ENCODE data around the gene ANAPC2. TPM values are rescaled to one million over a fixed set of nuclear protein-coding genes. Genes with fewer than 3 reads are reported as not detected.

ANAPC2 gene
- total RNA-seq, 2 donors from 2014 or later, result 50.6 to 53.1 TPM

DNA sequence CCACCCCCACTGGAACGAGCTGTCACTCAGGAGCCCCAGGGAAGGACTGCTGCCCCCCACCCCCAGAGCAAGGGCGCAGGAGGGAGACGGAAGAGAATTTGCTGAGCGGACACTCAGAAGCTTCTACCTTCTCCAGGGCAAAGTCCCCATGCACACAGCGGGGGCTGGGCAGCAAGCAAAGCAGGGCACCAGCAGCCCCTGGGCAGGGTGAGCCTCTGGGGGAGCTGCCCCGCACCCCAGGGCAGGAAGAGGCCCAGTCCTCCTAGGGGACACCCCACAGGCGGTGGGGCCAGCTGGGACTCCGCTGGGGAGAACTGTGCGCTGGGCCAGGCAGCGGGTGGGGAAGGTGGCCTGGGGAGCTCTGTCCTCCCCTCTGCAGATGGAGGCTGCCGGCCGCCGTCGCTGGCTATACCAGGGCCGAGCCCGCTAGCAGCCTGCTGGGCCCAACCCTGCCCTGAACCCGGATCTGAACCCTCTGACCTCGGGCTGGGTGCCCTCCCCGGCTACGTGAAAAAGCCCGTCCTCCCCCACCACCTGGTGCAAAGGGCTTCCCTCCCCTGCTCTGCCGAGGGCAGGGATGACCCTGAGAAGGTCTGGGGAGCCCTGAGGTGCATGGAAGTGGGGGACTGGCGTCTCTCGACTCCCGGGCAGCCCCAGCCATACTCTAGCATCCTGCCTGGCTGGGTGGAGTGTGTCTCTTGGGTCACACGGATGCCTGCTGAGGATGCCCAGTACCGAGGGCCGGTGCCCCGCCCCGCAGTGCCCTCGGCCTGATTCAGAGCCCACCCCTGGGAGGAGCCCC, 41.7 kb upstream of the ANAPC2 start:
- no peak for ATAC-seq (replicated peaks)
- H3K4me3 Mint-ChIP-seq, result no peak overlapping the region
- H3K9me3 Mint-ChIP-seq, result no peaks in the 10 kb centered on the region
- peaks cover 5% of the 10 kb centered on the region for H3K4me1 Mint-ChIP-seq
- H3K27me3 Mint-ChIP-seq, result peaks cover 6% of the 10 kb centered on the region
- H3K36me3 Mint-ChIP-seq (ENCODE audit: low read depth), result no peaks in the 10 kb centered on the region
- no peak overlapping the region for H3K27ac Mint-ChIP-seq

DNA sequence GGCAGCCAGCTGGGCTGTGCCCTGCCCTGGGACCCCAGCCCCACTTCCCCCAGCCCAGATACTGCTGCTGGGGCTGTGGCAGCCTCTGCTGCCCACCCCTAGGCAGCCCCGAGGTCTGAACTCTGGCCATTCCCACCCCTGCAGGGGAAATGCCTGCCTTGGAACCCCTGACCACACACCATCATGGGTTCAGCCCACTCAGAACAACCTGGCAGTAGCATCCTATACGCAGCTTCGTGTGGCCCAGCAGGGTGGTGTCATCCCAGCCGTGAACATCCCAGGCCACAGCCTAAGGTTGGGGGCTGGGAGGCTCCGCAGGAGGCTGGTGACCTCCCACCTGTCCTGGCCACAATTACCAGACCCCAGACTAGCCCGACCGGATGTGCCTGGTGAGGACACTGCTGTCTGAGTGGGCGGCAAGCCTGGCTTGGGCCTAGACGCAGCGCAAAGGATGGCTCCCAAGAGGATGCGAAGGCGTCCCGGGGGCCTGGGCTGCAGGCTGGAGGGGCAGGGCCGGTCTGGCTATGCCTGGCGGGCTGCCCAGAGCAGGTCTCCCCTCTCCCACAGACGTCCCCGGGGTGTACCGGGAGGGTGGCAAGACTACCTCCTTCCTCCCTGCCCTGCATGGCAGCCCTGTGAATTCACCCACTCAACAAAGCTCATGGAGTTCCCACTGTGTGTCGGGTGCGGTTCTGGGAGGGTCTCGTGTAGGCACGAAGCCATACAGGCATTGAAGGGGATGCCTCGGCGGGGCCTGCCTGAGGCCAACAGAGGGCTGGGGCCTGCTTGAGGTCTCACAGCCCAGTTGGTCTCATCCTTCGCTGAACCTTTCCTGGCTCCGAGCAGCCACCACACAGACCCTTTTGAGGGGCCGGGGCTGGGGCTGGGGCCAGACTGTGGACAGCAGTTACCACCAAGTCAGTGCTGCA, 40.9 kb upstream of the ANAPC2 start:
- Mint-ChIP-seq H3K4me1 (peaks cover 5% of the 10 kb centered on the region), H3K9me3 (no peaks in the 10 kb centered on the region), H3K27ac (no peak overlapping the region), H3K4me3 (no peak overlapping the region), H3K36me3 (ENCODE audit: low read depth) (no peaks in the 10 kb centered on the region), H3K27me3 (peaks cover 3% of the 10 kb centered on the region)
- ATAC-seq (replicated peaks), result no peak

DNA sequence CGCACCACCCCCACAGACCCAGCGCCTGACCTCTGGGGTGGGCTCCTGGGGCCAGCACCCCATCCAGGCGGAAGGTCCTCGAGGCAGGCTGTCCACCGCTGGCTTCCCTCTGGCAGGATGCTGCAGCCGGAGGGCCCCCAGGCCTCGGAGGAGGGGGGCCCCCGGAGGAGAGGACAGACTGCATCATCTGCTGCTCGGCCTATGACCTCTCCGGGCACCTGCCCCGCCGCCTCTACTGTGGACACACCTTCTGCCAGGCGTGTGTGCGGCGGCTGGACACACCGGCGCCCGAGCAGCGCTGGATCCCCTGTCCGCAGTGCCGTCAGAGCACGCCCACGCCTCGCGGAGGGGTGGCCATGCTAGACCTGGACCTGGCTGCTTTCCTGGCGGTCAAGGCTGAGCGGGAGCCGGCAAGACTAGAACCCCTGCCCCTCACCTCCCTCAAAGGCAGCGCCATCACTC, 40.2 kb upstream of the ANAPC2 start:
- Mint-ChIP-seq H3K36me3 (ENCODE audit: low read depth) (no peaks in the 10 kb centered on the region), H3K27me3 (peaks cover 3% of the 10 kb centered on the region), H3K27ac (no peak overlapping the region), H3K4me3 (no peak overlapping the region), H3K9me3 (no peaks in the 10 kb centered on the region), H3K4me1 (peaks cover 5% of the 10 kb centered on the region)
- ATAC-seq (replicated peaks), result no peak

DNA sequence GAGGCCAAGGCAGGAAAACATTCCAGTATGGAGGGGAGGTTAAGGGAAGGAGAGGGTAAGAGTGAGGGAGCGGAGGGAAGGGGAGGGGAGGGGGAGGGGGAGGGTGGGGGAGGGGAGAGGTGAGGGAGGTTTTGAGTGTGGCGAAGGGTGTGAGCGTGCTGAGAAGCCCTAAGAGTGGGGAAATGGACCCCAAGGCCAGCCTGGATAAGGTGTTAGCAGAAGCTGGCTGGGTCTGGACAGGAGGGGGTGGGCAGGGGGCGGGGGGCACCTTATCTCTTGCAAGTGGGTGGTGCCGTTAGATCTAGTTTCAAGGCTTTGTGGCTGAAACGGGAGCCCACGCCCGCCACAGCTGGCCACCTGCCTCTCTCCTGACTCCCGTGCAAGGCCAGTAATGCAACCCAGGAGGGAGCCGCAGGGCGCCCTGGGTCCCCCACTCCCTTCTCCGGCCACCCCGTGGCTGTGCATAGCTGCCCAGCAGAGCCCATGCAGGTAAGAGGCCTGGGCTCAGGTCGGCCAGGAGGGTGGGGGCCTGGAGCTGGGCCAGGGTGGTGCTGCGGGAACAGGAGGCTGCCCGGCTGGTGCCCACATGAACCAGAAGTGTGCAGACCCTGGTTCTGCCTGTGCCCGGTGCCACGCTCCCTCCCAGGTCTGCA, 39.6 kb upstream of the ANAPC2 start:
- ATAC-seq (replicated peaks), result no peak
- H3K27me3 Mint-ChIP-seq, result peaks cover 3% of the 10 kb centered on the region
- H3K9me3 Mint-ChIP-seq, result no peaks in the 10 kb centered on the region
- H3K36me3 Mint-ChIP-seq (ENCODE audit: low read depth), result no peaks in the 10 kb centered on the region
- H3K4me3 Mint-ChIP-seq, result no peak overlapping the region
- H3K27ac Mint-ChIP-seq, result no peak overlapping the region
- peaks cover 5% of the 10 kb centered on the region for H3K4me1 Mint-ChIP-seq

DNA sequence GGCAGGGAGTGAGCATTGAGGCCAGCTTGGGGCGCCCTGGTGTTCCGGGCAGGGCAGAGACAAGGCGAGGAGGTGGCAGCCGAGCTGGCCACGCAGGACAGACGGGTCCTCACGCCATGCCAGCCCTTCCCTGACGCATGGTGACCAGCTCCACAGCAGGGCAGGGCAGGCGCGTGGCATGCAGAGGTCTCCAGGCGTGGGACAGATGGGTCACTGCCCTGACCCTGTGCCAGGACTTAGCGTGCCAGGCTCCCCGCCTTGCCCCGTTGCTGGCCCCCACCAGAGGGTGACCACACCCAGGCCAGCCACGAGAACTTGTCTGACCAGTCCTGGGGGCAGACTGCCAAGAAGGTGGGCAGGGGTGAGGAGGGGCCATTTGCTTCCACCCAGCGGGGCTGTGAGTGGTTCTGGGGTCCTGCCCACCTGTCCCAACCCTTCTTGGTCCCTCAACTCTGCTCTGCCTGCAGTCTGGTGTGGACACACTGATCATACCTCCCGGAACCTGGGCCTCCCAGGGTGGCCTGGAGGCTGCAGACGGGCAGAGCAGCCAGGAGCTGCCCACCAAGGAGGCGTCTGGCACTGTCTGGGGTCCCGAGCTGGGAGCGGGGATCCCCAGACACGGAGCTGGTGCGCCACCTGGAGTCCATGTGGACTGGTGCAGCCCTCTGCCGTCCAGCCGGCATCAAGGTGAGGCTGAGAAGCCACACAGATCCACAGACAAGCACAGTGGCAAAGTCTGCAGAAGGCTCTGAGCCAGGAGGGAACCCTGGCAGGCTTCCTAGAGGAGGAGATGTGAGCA, 38.9 kb upstream of the ANAPC2 start, which contains the start of gene RNF224:
RNF224 (plus strand) TSS at position 449 of the 799 bp plus-strand sequence. CDS start 834 bp downstream, outside the sequence.
- H3K27ac Mint-ChIP-seq, result no peak within 1 kb of the TSS
- H3K4me1 Mint-ChIP-seq, result peaks cover 5% of the 10 kb centered on the region
- ATAC-seq (replicated peaks), result peak; percentile 48
- H3K9me3 Mint-ChIP-seq, result no peaks in the 10 kb centered on the region
- no peaks in the 10 kb centered on the region for H3K36me3 Mint-ChIP-seq (ENCODE audit: low read depth)
- H3K4me3 Mint-ChIP-seq, result no peak within 1 kb of the TSS
- peaks cover 3% of the 10 kb centered on the region for H3K27me3 Mint-ChIP-seq

DNA sequence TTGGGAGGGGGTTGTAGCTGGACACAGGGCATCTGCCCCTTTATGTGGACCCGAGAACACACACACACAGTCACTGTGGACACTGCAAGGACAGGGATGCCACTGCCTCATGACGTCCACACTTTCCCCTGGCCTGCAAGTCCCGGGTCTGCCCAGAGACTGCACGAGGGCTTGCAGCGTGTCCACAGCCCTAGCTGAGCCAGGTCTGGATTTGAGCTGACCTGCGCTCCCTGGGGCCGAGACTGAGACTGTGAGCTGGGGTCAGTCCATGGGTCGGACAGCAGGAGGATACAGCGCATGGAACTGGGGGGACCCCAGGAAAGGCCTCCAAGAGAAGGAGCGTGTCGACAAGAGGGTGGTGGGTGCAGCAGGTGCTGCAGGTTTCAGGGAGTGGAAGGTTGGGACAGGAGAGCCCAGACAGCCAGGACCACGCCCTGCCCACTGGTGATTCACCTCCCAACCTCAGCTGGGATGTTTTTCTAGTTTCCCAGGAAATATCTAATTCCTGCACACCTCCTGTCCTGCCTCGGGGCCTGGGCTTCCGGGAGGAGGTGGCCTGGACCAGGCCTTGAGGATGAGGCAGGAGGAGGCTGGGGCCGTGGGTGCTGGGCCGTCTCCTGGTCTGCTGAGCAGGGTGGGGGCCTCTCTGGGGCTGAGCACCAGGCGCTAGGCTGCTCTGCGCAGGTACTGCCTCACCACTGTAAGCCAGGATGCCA, 38.1 kb upstream of the ANAPC2 start:
- Mint-ChIP-seq H3K27ac (no peak overlapping the region), H3K9me3 (no peaks in the 10 kb centered on the region), H3K4me1 (peaks cover 5% of the 10 kb centered on the region), H3K36me3 (ENCODE audit: low read depth) (no peaks in the 10 kb centered on the region), H3K4me3 (no peak overlapping the region), H3K27me3 (peaks cover 3% of the 10 kb centered on the region)
- no peak for ATAC-seq (replicated peaks)

DNA sequence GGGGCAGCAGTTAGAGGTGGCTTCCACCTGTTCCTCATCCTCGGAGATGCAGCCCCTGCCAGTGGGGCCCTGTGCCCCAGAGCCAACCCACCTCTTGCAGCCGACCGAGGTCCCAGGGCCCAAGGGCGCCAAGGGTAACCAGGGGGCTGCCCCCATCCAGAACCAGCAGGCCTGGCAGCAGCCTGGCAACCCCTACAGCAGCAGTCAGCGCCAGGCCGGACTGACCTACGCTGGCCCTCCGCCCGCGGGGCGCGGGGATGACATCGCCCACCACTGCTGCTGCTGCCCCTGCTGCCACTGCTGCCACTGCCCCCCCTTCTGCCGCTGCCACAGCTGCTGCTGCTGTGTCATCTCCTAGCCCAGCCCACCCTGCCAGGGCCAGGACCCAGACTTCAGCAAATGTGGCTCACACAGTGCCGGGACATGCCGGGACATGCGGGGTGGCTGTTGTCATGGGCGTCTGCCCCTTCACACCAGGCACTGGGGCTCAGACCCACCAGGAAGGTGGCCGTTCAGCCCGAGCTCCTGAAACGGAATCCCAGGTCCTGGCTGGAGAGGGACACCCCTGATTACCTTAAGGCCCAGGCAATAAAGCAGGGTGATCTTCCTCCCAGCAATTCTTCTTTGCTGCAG, 37.5 kb upstream of the ANAPC2 start:
- Mint-ChIP-seq H3K36me3 (ENCODE audit: low read depth) (no peaks in the 10 kb centered on the region), H3K27ac (no peak overlapping the region)

DNA sequence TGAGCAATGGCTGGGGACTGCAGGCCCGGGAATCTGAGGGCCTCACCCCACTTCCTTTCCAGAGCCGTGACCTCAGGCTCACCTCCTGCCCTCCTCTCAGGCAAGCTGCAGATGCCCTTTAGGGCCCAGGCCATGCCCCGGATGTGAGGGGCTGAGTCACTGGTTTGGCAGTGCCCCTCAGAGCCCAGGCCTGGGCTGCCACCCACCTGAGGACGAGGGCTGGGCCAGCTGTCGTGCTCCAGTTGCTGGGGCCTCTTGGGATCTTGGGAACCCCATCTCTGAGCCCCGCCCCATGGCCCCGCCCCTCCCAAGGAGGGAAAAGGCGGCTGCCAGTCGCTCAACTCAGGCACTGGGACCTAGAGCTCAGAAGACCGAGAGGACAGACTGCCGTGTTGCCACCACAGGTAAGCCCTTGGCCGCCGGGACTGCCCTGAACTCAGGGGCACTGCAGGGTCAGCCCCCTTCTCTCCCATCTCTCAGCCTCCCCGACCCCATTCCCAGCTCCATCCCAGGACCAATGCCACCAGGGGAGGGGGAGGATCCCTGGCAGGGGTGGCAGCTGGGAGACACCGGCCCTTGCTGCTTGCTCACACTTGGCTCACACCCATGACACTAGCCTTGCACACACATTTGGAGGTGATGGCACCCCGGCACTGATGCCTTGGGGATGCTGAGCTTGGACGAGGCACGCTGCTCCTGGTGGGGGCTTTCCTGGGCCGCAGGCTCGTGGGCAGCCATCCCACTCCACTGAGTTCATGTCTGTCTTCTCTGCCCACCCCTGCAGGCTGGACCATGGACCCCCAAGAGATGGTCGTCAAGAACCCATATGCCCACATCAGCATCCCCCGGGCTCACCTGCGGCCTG, 36.7 kb upstream of the ANAPC2 start, which contains the start of gene CYSRT1:
CYSRT1 (plus strand) TSS at position 345 of the 865 bp plus-strand sequence; CDS start at position 793, 448 bp downstream.
- Mint-ChIP-seq H3K27me3 (peaks cover 3% of the 10 kb centered on the region), H3K36me3 (ENCODE audit: low read depth) (no peaks in the 10 kb centered on the region), H3K9me3 (no peaks in the 10 kb centered on the region), H3K4me3 (peak within 1 kb of the TSS; percentile 71), H3K4me1 (peaks cover 5% of the 10 kb centered on the region), H3K27ac (no peak within 1 kb of the TSS)
- no peak for ATAC-seq (replicated peaks)

More for the DNA sequence above, 37.5 kb upstream of the ANAPC2 start:
- Mint-ChIP-seq H3K4me1 (peaks cover 5% of the 10 kb centered on the region), H3K27me3 (peaks cover 3% of the 10 kb centered on the region), H3K9me3 (no peaks in the 10 kb centered on the region), H3K4me3 (no peak overlapping the region)
- ATAC-seq (replicated peaks), result no peak

DNA sequence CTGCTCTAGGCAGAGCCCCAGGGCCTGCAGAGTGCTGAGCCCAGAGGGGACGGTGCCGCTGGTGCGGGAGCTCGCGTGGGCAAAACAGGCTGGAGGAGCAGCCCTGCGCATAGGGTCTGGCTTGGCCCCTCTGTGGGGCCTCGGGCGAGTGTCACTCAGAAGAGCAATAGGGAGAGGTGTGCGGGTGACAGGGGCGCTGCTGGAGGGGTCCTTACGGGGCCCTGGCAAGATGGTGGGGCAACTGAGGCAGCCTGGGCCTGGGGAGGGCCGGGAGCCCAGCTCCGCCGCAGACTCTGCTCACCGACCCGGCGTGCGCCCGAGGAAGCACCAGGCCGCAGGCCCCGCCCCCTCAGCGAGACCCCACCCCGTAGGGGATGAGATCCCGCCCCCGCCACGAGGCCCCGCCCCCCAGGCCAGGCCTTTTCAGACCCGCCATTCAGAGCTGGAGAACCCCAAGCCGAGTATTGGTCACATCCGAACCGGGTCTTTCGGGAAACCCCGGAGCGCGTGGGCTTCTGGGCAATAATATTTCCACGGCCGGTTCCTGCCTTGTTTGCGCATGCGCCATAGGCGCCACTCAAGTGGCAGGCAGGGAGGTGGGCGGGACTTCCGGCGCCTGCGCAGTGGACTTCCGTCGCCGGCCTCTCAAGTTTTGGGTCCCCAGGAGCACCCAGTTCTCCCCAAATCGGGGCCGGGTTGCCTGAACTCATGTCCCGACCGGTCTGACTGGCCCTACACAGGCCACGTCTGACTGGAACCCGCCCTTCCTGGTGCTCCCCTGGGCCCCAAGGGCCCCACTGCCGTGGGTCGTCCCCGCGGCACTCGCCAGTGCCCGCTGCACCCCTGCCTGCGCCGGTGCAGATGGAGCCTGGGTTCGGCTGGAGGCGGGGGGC, 35.0 kb upstream of the ANAPC2 start:
- ATAC-seq (replicated peaks), result peak; percentile 90
- peaks cover 5% of the 10 kb centered on the region for H3K4me1 Mint-ChIP-seq
- H3K27me3 Mint-ChIP-seq, result peaks cover 3% of the 10 kb centered on the region
- peak overlapping the region; percentile 36 for H3K27ac Mint-ChIP-seq
- H3K36me3 Mint-ChIP-seq (ENCODE audit: low read depth), result no peaks in the 10 kb centered on the region
- peak overlapping the region; percentile 71 for H3K4me3 Mint-ChIP-seq
- H3K9me3 Mint-ChIP-seq, result no peaks in the 10 kb centered on the region

DNA sequence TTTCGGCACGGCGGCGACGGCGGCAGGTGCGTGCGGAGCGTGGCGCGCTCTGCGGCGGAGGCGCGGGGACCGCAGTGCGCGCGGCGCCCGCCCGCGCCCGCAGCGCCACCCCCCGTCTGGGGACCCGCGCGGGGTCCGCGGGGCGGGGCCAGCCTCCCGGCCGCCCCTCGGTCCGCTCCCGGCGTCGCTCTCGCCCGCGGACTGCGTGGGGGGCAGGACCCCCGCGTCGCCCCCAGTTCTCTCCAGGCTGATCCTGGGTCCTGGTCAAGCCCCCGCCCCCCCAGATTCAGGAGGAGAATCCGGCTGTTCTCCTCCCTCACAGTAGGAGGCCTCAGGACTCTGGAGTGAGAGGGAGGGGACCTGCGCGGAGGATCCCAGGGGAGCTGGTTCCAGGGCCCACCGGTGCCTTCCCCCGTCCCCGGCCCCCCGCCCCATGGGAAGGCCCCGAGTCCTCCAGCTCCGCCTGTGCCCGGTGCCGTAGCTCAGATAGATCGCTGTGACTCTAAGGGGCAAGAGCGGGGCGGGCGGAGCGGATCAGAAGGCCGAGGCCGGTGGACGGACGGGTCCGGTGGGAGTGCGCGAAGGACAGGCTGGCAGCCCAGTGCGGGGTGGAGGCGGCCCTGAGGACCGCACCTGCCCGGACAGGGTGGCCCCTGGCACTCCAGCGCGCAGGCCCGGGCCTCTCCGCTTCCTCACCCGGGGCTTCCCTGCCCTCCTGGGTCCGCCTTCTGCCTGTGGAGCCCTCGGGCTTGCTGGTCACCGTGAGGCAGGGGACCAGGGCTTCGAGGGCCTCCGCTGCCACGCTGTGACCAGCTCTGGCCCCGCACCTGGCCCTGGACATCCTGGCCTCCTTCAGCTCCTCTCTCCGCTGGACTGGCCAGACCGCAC, 34.1 kb upstream of the ANAPC2 start, which contains the start of gene RNF208:
RNF208 (minus strand) TSS at position 51 of the 888 bp plus-strand sequence. CDS start 1,028 bp downstream, outside the sequence.
- ATAC-seq (replicated peaks), result no peak
- H3K27me3 Mint-ChIP-seq, result peaks cover under 1% of the 10 kb centered on the region
- no peaks in the 10 kb centered on the region for H3K36me3 Mint-ChIP-seq (ENCODE audit: low read depth)
- H3K9me3 Mint-ChIP-seq, result no peaks in the 10 kb centered on the region
- H3K27ac Mint-ChIP-seq, result peak within 1 kb of the TSS; percentile 36
- H3K4me1 Mint-ChIP-seq, result peaks cover 1% of the 10 kb centered on the region
- peak within 1 kb of the TSS; percentile 71 for H3K4me3 Mint-ChIP-seq

Data from activated T-helper 17 cell treated with anti-CD3 and anti-CD28 coated beads, Interleukin-2, amount 50 U/mL, for 72 hours (primary cell).